PC-3 (cell line): ENCODE data around the gene NUP50.

ENCODE experiments used
- EZH2phosphoT487 ChIP-seq: fragments of 300-600 bp; sonication (generic); IDR thresholded peaks from 2 replicates; pipeline ENCODE4 v1.6.1; 2018; ENCODE audit warnings: mild to moderate bottlenecking, antibody characterized with exemption, low read length, borderline replicate concordance
- TF ChIP-seq, protein P1 (sequence below): fragments of 300-600 bp; sonication (generic); conservative IDR thresholded peaks from 2 replicates; pipeline ENCODE4 v1.5.1; 2017; ENCODE audit warnings: antibody characterized with exemption, low read depth, mild to moderate bottlenecking, low read length

GRCh38 chr22:45235851-45236342 lies 72.2 kb downstream of the NUP50 start:
- TF ChIP-seq, protein P1, sequence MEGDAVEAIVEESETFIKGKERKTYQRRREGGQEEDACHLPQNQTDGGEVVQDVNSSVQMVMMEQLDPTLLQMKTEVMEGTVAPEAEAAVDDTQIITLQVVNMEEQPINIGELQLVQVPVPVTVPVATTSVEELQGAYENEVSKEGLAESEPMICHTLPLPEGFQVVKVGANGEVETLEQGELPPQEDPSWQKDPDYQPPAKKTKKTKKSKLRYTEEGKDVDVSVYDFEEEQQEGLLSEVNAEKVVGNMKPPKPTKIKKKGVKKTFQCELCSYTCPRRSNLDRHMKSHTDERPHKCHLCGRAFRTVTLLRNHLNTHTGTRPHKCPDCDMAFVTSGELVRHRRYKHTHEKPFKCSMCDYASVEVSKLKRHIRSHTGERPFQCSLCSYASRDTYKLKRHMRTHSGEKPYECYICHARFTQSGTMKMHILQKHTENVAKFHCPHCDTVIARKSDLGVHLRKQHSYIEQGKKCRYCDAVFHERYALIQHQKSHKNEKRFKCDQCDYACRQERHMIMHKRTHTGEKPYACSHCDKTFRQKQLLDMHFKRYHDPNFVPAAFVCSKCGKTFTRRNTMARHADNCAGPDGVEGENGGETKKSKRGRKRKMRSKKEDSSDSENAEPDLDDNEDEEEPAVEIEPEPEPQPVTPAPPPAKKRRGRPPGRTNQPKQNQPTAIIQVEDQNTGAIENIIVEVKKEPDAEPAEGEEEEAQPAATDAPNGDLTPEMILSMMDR, result no peak
- TF ChIP-seq EZH2phosphoT487, result no peak
